Panc1 (cell line): ENCODE measurements around the gene RALGPS1. TPM values are rescaled to one million over a fixed set of nuclear protein-coding genes. Genes with fewer than 3 reads are reported as not detected.

Source experiments
- ATAC-seq: fragments of 200-7000 bp; cut with Tn5 transposase; 2 replicates; pipeline ENCODE4 v1.9.1; 2020; ENCODE audit warnings: mild to moderate bottlenecking, moderate library complexity
- BruUV-seq: library from RNA; stranded (reverse); fragments of 400-500 nt; replicated peaks from 2 replicates; lab custom pipeline; 2021; lab: Mats Ljungman, UMichigan
- CTCF ChIA-PET: fragments of 300-600 bp; sonication (Branson Sonifier 250); formaldehyde crosslinking; loops from one replicate; lab custom pipeline; 2022; ENCODE audit warnings: antibody characterized with exemption; lab: Charles Lee
- POLR2A ChIA-PET: fragments of 300-600 bp; sonication (Branson Sonifier 250); formaldehyde crosslinking; loops from one replicate; lab custom pipeline; 2022; ENCODE audit warnings: antibody characterized with exemption; lab: Charles Lee
- DNase-seq: peaks from one replicate; pipeline ENCODE4 v3.0.0-alpha.2; 2010; ENCODE audit warnings: low read depth, low spot score
- H3K27ac ChIP-seq: 2 replicates; pipeline ENCODE4 v1.5.1; 2011; ENCODE audit warnings: mild to moderate bottlenecking, low read length, inconsistent platforms
- H3K27me3 ChIP-seq: fragments of 200-500 bp; sonication (Bioruptor generic); 2 replicates; pipeline ENCODE4 v1.6.0; 2014; ENCODE audit warnings: low read length, inconsistent platforms; ENCODE audit not compliant: control insufficient read depth, insufficient read depth
- H3K36me3 ChIP-seq: fragments of 200-500 bp; sonication (Bioruptor generic); 2 replicates; pipeline ENCODE4 v1.5.1; 2014; ENCODE audit warnings: inconsistent platforms, mild to moderate bottlenecking, low read length, moderate library complexity; ENCODE audit not compliant: control insufficient read depth, insufficient read depth
- H3K4me1 ChIP-seq: 2 replicates; pipeline ENCODE4 v1.5.1; 2011; ENCODE audit warnings: inconsistent platforms, mild to moderate bottlenecking, low read length, moderate library complexity; ENCODE audit not compliant: control insufficient read depth, insufficient read depth
- H3K4me3 ChIP-seq, 2 experiments: 2 replicates each; pipeline ENCODE4 v1.5.1; 2011 to 2012; ENCODE audit warnings: low read depth in 2 of 2, low read length in 2 of 2, mild to moderate bottlenecking in 2 of 2, inconsistent platforms in 1 of 2, moderate library complexity in 1 of 2
- H3K9me3 ChIP-seq: fragments of 200-500 bp; sonication (Bioruptor generic); 2 replicates; pipeline ENCODE4 v1.5.1; 2014; ENCODE audit warnings: low read depth, mild to moderate bottlenecking, inconsistent platforms, low read length, moderate library complexity; ENCODE audit not compliant: control insufficient read depth, insufficient read depth
- POLR2AphosphoS5 ChIP-seq: IDR thresholded peaks from 2 replicates; pipeline ENCODE4 v1.6.1; 2012; ENCODE audit warnings: mild to moderate bottlenecking, low read depth, low read length, moderate library complexity
- SIN3A ChIP-seq: IDR thresholded peaks from 2 replicates; pipeline ENCODE4 v1.6.1; 2012; ENCODE audit warnings: low read depth, mild to moderate bottlenecking, low read length, moderate library complexity, borderline replicate concordance; ENCODE audit not compliant: insufficient read depth
- TCF7L2 ChIP-seq: IDR thresholded peaks from 2 replicates; pipeline ENCODE4 v1.6.1; 2011; ENCODE audit warnings: mild to moderate bottlenecking, low read depth, low read length, inconsistent platforms
- in situ Hi-C: cut with HindIII; loops from 2 replicates; pipeline ENCODE4 v1.10.0; 2016; ENCODE audit warnings: low sequenced_read_pairs, low pct_unique_long_range_greater_than_20kb
- intact Hi-C: fragments of 100-400 bp; cut with micrococcal nuclease; formaldehyde crosslinking; loops from one replicate; pipeline ENCODE4 v1.10.0; 2022; ENCODE audit not compliant: unreplicated experiment
- total RNA-seq: library from RNA; stranded (reverse); gene quantifications from one replicate; pipeline ENCODE4 v1.2.1, GENCODE V29; 2021; ENCODE audit not compliant: unreplicated experiment
- TF ChIP-seq, protein P1 (sequence below), 2 experiments: IDR thresholded peaks; 2 replicates each; pipeline ENCODE4 v1.6.1; 2011 to 2012; ENCODE audit warnings: low read depth in 2 of 2, control low read depth in 1 of 2, low read length in 1 of 2, mild to moderate bottlenecking in 1 of 2, moderate library complexity in 1 of 2; ENCODE audit not compliant: insufficient read depth in 1 of 2
- TF ChIP-seq, protein P2 (sequence below): fragments of 450-650 bp; IDR thresholded peaks from 2 replicates; pipeline ENCODE4 v1.5.1; 2017; ENCODE audit warnings: mild to moderate bottlenecking

The RALGPS1 gene
- total RNA-seq, 1 experiment from 2014 or later = 7.2 TPM

DNA sequence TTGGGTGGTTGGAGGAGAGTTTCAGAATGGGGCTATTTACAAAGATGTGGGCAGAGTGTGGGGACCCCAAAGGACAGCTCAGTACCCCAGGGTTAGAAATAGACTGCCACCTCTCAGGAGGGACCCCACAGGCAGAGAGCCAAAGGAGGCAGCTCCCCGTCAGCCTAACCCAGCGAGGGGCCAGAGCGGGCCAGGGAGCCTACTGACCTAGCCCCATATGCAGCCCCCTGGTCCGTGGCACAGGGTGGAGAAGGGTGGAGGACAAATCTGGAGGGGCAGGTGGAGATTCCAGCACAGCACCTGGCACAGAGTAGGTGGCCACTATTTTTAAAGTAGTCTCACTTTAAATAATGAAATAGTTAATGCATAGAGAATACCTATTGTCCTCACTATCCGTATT is 275.0 kb downstream of the RALGPS1 start:
- DNase-seq (no peak), ATAC-seq (no peak)
- Histone ChIP-seq H3K27me3 (no peaks in the 10 kb centered on the region), H3K27ac (no peak overlapping the region), H3K4me1 (no peaks in the 10 kb centered on the region), H3K36me3 (no peaks in the 10 kb centered on the region), H3K4me3 (no peak overlapping the region), H3K9me3 (no peaks in the 10 kb centered on the region)
- CTCF ChIA-PET = no interaction called here
- POLR2A ChIA-PET = no interaction called here
- BruUV-seq = no TSS peak
- TF ChIP-seq SIN3A (no peak), POLR2AphosphoS5 (no peak), TCF7L2 (no peak)
- TF ChIP-seq, protein P1, sequence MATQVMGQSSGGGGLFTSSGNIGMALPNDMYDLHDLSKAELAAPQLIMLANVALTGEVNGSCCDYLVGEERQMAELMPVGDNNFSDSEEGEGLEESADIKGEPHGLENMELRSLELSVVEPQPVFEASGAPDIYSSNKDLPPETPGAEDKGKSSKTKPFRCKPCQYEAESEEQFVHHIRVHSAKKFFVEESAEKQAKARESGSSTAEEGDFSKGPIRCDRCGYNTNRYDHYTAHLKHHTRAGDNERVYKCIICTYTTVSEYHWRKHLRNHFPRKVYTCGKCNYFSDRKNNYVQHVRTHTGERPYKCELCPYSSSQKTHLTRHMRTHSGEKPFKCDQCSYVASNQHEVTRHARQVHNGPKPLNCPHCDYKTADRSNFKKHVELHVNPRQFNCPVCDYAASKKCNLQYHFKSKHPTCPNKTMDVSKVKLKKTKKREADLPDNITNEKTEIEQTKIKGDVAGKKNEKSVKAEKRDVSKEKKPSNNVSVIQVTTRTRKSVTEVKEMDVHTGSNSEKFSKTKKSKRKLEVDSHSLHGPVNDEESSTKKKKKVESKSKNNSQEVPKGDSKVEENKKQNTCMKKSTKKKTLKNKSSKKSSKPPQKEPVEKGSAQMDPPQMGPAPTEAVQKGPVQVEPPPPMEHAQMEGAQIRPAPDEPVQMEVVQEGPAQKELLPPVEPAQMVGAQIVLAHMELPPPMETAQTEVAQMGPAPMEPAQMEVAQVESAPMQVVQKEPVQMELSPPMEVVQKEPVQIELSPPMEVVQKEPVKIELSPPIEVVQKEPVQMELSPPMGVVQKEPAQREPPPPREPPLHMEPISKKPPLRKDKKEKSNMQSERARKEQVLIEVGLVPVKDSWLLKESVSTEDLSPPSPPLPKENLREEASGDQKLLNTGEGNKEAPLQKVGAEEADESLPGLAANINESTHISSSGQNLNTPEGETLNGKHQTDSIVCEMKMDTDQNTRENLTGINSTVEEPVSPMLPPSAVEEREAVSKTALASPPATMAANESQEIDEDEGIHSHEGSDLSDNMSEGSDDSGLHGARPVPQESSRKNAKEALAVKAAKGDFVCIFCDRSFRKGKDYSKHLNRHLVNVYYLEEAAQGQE (IDR thresholded peaks at IDR 0.05; ENCODE audit: insufficient read depth in 1 of 2, low read depth in 2 of 2, low read length in 1 of 2) = no peak
- TF ChIP-seq, protein P2, sequence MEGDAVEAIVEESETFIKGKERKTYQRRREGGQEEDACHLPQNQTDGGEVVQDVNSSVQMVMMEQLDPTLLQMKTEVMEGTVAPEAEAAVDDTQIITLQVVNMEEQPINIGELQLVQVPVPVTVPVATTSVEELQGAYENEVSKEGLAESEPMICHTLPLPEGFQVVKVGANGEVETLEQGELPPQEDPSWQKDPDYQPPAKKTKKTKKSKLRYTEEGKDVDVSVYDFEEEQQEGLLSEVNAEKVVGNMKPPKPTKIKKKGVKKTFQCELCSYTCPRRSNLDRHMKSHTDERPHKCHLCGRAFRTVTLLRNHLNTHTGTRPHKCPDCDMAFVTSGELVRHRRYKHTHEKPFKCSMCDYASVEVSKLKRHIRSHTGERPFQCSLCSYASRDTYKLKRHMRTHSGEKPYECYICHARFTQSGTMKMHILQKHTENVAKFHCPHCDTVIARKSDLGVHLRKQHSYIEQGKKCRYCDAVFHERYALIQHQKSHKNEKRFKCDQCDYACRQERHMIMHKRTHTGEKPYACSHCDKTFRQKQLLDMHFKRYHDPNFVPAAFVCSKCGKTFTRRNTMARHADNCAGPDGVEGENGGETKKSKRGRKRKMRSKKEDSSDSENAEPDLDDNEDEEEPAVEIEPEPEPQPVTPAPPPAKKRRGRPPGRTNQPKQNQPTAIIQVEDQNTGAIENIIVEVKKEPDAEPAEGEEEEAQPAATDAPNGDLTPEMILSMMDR = no peak
- intact Hi-C loops (no loop called here), in situ Hi-C loops (no loop called here)

DNA sequence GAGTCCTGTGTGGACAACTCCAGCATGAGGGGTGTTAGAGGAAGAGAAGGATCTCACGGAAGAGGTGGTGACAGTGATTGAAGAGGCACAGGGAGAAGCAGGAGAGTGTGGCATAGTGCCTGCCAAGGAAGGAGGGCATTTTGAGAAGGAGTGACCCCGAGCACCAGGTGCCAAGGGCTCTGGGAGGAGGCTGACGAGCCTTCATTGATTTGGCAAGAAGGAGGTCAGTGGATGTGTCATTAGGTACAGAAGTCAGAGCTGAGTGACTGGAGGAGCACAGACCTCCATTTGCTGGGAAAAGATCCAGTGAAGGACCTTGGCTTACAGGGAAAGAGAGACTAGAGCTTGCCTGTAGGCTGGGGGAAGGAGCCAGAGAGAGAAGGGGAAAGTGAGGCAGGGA is 278.2 kb downstream of the RALGPS1 start:
- H3K27me3 ChIP-seq = no peaks in the 10 kb centered on the region
- intact Hi-C loops (no loop called here), in situ Hi-C loops (no loop called here)
- no peaks in the 10 kb centered on the region for H3K36me3 ChIP-seq
- H3K27ac ChIP-seq = no peak overlapping the region
- POLR2A ChIA-PET = no interaction called here
- CTCF ChIA-PET = no interaction called here
- no TSS peak for BruUV-seq
- ATAC-seq (no peak), DNase-seq (no peak)
- H3K9me3 ChIP-seq = no peaks in the 10 kb centered on the region
- no peaks in the 10 kb centered on the region for H3K4me1 ChIP-seq
- no peak overlapping the region for H3K4me3 ChIP-seq
- TF ChIP-seq POLR2AphosphoS5 (no peak), TCF7L2 (no peak)
- TF ChIP-seq, protein P1 (IDR thresholded peaks at IDR 0.05; ENCODE audit: insufficient read depth in 1 of 2, low read depth in 2 of 2, low read length in 1 of 2) = no peak
- TF ChIP-seq, protein P2 = no peak
